GM19025 (cell line): Measurements from ENCODE around the gene CHST2.

Source experiments
- ATAC-seq: cut with Tn5 transposase; IDR thresholded peaks from one replicate; pipeline ENCODE4 v1.9.1; 2021; ENCODE audit warnings: mild to moderate bottlenecking, low read depth, moderate library complexity; ENCODE audit not compliant: unreplicated experiment

The CHST2 gene

GRCh38 chr3:143165211-143165610, 45.6 kb downstream of the CHST2 start:
- ATAC-seq: peak; percentile 12

- peak; percentile 43 for ATAC-seq
Measured at GRCh38 chr3:143165612-143166285, 46.2 kb downstream of the CHST2 start.

GRCh38 chr3:143166376-143166775, 46.8 kb downstream of the CHST2 start:
- ATAC-seq: no peak

- ATAC-seq: no peak
Measured at GRCh38 chr3:143167969-143168854, 48.6 kb downstream of the CHST2 start.

GRCh38 chr3:143168855-143169192, 49.3 kb downstream of the CHST2 start:
- no peak for ATAC-seq

GRCh38 chr3:143170074-143170473, 50.5 kb downstream of the CHST2 start:
- no peak for ATAC-seq

GRCh38 chr3:143170676-143171075, 51.1 kb downstream of the CHST2 start:
- ATAC-seq: no peak

- ATAC-seq: peak; percentile 60
Measured at GRCh38 chr3:143171141-143171980, 51.8 kb downstream of the CHST2 start.

GRCh38 chr3:143172062-143172794, 52.7 kb downstream of the CHST2 start:
- no peak for ATAC-seq

GRCh38 chr3:143172795-143173145, 53.2 kb downstream of the CHST2 start:
- ATAC-seq: no peak

GRCh38 chr3:143173242-143173641, 53.7 kb downstream of the CHST2 start:
- no peak for ATAC-seq
